BJ (cell line): Measurements from ENCODE around the gene CDK17. TPM values are rescaled to one million over a fixed set of nuclear protein-coding genes. Genes with fewer than 3 reads are reported as not detected.
"Not testable (repeated sequence)": the region's sequence is repeated elsewhere in the genome, so short reads cannot be mapped to it uniquely, and the experiment has no call there.

Experiments
- CTCF ChIA-PET: fragments of 350-600 bp; formaldehyde crosslinking; extraction: SDS; loops from one replicate; lab custom pipeline; 2021; ENCODE audit warnings: antibody characterized with exemption, inconsistent platforms; lab: Yijun Ruan, JAX
- POLR2A ChIA-PET: fragments of 300-600 bp; sonication (Branson Sonifier 250); formaldehyde crosslinking; extraction: SDS; loops from one replicate; lab custom pipeline; 2021; ENCODE audit warnings: antibody characterized with exemption; lab: Charles Lee
- DNase-seq: peaks from one replicate; pipeline ENCODE4 v3.0.0-alpha.2; 2011; ENCODE audit warnings: low read depth
- H3K27me3 ChIP-seq: 2 replicates; pipeline ENCODE4 v1.6.0; 2011; ENCODE audit warnings: low read length; ENCODE audit not compliant: control insufficient read depth, insufficient read depth
- H3K36me3 ChIP-seq: 2 replicates; pipeline ENCODE4 v1.5.1; 2011; ENCODE audit warnings: low read length; ENCODE audit not compliant: control insufficient read depth, insufficient read depth
- H3K4me3 ChIP-seq: 2 replicates; pipeline ENCODE4 v1.5.1; 2011; ENCODE audit warnings: low read depth, mild to moderate bottlenecking, control low read depth, low read length
- polyA plus RNA-seq: library from polyadenylated mRNA; depleted of rRNA; stranded (reverse); fragments of >200 nt; gene quantifications from 2 replicates; pipeline ENCODE4 v1.2.3, GENCODE V29; 2011
- TF ChIP-seq, protein P1 (sequence below): IDR thresholded peaks from 2 replicates; pipeline ENCODE4 v1.5.1; 2011; ENCODE audit warnings: low read depth, mild to moderate bottlenecking, control low read depth, inconsistent platforms, low read length, moderate library complexity; ENCODE audit not compliant: insufficient read depth

Gene CDK17
- polyA plus RNA-seq, 1 experiment: 14.8 TPM

DNA sequence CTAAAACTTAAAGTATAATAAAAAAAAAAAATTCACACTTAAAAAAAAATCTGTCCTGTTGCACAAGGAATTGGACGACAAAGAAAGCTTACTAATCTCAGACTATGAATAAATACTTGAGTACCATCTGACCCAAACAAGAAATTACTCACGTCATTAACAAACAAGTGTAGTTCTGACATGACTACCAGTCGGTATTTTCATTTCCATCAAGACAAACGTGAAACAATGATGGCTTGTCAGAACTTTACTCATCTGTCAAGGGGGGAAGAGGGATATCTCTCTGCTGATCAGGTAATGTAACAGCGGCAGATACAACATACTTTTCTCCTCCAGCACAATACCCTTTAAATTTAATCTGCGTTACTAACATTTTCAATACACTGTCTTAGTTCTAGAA lies 78.3 kb downstream of the CDK17 start:
- DNase-seq: no peak
- ChIA-PET CTCF (interaction anchor here (0.6 to 1.0 kb wide), 2 partner anchors 9 kb away, joined by 3 to 4 read pairs; no protein-coding TSS in a partner anchor), POLR2A (no interaction called here)
- Histone ChIP-seq H3K4me3 (no peak overlapping the region), H3K27me3 (no peaks in the 10 kb centered on the region), H3K36me3 (no peaks in the 10 kb centered on the region; the same call in 1 of the 2 replicates)
- TF ChIP-seq, protein P1, sequence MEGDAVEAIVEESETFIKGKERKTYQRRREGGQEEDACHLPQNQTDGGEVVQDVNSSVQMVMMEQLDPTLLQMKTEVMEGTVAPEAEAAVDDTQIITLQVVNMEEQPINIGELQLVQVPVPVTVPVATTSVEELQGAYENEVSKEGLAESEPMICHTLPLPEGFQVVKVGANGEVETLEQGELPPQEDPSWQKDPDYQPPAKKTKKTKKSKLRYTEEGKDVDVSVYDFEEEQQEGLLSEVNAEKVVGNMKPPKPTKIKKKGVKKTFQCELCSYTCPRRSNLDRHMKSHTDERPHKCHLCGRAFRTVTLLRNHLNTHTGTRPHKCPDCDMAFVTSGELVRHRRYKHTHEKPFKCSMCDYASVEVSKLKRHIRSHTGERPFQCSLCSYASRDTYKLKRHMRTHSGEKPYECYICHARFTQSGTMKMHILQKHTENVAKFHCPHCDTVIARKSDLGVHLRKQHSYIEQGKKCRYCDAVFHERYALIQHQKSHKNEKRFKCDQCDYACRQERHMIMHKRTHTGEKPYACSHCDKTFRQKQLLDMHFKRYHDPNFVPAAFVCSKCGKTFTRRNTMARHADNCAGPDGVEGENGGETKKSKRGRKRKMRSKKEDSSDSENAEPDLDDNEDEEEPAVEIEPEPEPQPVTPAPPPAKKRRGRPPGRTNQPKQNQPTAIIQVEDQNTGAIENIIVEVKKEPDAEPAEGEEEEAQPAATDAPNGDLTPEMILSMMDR: no peak

DNA sequence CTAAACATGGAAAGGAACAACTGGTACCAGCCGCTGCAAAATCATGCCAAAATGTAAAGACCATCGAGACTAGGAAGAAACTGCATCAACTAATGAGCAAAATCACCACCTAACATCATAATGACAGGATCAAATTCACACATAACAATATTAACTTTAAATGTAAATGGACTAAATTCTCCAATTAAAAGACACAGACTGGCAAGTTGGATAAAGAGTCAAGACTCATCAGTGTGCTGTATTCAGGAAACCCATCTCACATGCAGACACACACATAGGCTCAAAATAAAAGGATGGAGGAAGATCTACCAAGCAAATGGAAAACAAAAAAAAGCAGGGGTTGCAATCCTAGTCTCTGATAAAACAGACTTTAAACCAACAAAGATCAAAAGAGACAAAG lies 82.4 kb downstream of the CDK17 start:
- DNase-seq, H3K36me3 ChIP-seq, H3K4me3 ChIP-seq, CTCF ChIA-PET, POLR2A ChIA-PET, H3K27me3 ChIP-seq: not testable (repeated sequence)

DNA sequence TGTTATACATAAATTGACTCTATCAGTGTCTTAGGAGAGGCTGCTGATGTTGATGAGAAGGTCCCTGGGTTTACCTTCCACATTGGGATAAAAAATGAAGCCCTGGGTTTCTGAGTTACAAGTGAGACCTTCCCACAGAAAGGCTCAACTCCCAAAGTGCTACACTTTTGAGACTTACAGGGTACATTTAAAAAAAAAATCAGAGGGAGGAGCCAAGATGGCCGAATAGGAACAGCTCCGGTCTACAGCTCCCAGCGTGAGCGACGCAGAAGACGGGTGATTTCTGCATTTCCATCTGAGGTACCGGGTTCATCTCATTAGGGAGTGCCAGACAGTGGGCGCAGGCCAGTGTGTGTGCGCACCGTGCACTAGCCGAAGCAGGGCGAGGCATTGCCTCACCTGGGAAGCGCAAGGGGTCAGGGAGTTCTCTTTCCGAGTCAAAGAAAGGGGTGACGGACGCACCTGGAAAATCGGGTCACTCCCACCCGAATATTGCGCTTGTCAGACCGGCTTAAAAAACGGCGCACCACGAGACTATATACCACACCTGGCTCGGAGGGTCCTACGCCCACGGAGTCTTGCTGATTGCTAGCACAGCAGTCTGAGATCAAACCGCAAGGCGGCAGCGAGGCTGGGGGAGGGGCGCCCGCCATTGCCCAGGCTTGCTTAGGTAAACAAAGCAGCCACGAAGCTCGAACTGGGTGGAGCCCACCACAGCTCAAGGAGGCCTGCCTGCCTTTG lies 84.3 kb downstream of the CDK17 start:
- H3K4me3 ChIP-seq, DNase-seq, H3K27me3 ChIP-seq, H3K36me3 ChIP-seq: not testable (repeated sequence)
- CTCF ChIA-PET: interaction anchor here (0.6 kb wide), 1 partner anchor 179 kb away, joined by 3 read pairs; no protein-coding TSS in a partner anchor
- POLR2A ChIA-PET: interaction anchor here (0.6 kb wide), 1 partner anchor 38 kb away, joined by 3 read pairs; no protein-coding TSS in a partner anchor

DNA sequence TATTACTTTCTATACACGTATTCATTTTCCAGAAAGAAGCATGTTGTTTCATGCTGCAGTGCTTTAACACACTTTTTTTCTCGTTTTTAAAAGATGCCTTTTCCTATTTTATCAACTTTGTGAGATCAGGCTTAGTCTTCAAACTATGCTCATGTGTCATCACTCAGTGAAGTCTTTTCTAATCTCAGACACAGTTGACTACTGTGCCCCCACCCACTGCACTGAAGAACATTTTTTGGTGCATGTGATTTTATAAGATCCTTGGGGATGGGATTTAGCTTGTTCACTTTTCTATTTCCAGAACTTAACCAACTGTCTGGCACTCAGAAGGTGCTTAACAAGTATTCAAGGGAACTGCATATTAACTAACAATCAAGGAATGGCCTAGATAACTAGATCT lies 85.5 kb downstream of the CDK17 start:
- DNase-seq: no peak
- Histone ChIP-seq H3K36me3 (no peaks in the 10 kb centered on the region), H3K27me3 (no peaks in the 10 kb centered on the region), H3K4me3 (no peak overlapping the region)
- POLR2A ChIA-PET: no interaction called here
- CTCF ChIA-PET: interaction anchor here (1.1 kb wide), 1 partner anchor 11 kb away, joined by 3 read pairs; no protein-coding TSS in a partner anchor
- TF ChIP-seq, protein P1: no peak

DNA sequence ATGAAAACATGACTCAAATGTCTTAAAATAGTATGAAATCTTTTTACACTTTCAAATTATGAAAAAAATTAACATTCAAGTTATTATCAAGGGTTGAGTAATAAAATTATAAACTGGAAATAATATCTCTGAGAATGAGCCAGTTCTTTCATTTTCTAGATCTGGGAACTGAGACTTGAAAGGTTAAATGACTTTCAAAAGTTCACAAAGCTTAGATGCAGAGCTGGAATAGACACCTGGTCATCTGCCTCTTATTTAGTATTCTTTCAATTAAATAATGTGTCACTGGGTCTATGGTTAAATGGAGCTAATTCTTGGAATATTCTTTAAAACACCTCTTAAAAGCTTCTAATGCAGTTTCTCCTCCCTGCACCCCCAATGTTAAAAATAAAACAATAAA lies 86.6 kb downstream of the CDK17 start:
- TF ChIP-seq, protein P1: no peak
- CTCF ChIA-PET: interaction anchor here (0.6 to 1.1 kb wide), 3 partner anchors 11 to 68 kb away, joined by 3 to 5 read pairs (median 4); no protein-coding TSS in a partner anchor
- POLR2A ChIA-PET: no interaction called here
- Histone ChIP-seq H3K36me3 (no peaks in the 10 kb centered on the region), H3K4me3 (no peak overlapping the region), H3K27me3 (no peaks in the 10 kb centered on the region)
- DNase-seq: no peak

DNA sequence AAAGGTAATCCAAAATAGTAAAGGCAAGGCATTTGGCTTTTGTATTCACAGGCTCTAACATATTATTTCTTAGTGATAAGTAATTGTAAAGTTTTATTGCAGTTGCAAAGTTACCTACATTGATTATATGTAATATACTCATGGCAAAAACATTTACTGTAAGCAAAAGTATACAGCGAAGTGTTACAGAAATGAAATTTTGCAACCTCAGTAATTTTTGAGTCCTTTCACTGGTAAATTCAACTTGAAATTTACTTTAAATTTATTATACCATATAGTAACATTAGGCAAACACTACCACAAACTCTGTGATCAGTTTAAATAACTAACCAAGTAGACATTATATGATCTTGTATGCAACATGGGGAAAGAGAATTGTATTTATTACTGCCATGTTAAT lies 89.0 kb downstream of the CDK17 start:
- TF ChIP-seq, protein P1: no peak
- DNase-seq: no peak
- Histone ChIP-seq H3K36me3 (no peaks in the 10 kb centered on the region), H3K27me3 (no peaks in the 10 kb centered on the region), H3K4me3 (no peak overlapping the region)
- ChIA-PET CTCF (interaction anchor here (0.7 kb wide), 1 partner anchor 205 kb away, joined by 3 read pairs; no protein-coding TSS in a partner anchor), POLR2A (no interaction called here)
